ENCODE measurements around the gene AHRR. TPM values are rescaled to one million over a fixed set of nuclear protein-coding genes. Genes with fewer than 3 reads are reported as not detected.

AHRR gene
- total RNA-seq, 1 donor from 2014 or later, result 23.9 TPM

DNA sequence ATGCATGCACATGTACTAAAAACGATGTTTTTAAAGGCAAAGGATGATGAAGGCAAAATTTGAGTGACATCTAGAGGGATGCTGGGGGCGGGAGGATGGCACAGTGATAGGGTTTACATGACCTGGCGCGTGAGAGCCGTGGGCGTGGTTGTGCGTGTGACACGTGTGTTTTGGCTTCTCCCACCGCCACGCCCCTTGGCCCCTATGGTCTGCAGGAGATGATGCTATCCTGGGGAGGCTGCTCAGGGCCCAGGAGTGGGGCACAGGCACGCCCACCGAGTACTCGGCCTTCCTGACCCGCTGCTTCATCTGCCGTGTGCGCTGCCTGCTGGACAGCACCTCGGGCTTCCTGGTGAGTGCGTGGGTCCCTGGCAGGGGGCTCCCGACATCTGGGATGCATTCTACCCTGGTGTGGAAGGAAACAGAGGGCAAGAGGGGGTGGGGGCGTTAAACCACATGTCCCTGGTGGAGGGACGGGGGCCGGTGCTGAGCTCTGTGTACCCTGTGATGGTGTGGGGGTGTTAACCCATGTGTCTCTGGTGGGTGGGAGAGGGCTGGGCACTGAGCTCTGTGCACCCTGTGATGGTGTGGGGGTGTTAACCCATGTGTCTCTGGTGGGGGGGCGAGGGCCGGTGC lies 102.2 kb downstream of the AHRR start:
- no peak for DNase-seq (ENCODE audit: extremely low read depth, low read depth, low spot score)

DNA sequence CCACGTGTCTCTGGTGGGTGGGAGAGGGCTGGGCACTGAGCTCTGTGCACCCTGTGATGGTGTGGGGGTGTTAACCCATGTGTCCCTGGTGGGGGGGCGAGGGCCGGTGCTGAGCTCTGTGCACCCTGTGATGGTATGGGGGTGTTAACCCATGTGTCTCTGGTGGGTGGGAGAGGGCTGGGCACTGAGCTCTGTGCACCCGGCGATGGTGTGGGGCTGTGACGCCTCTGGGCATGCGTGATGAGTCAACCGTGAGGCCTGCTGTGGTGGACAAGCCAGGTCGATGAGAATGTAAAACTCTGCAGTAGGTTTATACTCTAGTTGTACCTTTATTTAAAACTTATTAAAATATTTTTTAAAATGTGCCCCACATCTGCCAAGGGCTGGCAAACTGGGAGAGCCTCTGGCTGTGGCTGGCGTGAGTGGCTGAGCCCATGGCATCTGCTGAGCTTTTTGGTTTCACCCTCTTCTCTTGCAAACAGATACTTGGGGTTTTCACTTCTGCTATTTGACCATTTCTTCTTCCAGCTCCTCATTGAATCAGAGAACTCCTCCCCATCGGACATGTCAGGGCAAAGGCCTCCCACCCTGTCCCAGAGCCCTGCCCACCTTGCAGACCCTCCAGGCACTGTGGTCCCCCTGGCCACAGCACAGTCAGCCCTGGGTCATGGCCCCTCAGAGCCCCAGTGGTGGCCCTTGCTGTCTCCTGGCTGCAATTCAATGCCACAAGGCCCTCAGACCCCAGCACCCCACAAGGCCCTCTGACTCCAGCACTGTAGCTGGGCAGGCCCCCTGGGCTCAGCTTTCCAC lies 103.0 kb downstream of the AHRR start:
- DNase-seq (ENCODE audit: extremely low read depth, low read depth, low spot score), result no peak

DNA sequence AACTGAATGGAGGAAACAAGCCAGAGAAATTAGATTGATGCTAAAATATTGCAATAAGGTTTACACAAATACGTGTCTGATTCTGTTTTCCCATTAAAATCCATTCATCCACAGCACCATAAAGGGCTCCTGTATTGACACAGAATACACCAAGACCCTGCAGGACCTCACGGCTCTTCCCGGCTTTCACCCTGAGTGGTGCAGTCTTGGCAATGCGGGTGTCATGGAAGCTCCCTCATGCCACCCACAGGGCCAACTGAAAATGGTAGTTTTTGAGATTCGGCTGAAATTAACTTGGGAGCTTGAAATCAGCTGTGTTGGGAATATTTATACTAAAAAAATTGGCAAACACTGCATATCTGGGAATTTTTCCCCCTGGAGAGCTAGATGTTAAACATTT lies 104.2 kb downstream of the AHRR start:
- DNase-seq (ENCODE audit: extremely low read depth, low read depth, low spot score), result no peak

DNA sequence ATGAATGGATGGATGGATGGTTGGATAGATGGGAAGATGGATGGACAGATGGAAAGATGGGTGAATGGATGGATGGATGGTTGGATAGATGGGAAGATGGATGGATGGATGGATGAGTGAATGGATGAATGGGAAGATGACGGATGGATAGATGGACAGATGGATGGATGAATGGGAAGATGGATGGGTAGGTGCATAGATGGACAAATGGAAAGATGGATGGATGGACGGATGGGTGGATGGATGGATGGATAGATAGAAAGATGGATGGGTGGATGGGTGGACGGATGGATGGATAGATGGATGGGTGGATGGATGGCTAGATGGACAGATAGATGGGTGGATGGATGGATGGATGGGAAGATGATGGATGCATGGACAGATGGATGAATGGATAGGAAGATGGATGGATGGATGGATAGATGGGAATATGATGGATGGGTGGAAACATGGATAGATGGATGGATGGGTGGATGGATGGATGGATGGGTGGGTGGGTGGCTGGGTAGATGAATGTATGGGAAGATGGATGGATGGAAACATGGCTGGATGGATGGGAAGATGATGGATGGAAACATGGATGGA lies 105.0 kb downstream of the AHRR start:
- DNase-seq (ENCODE audit: extremely low read depth, low read depth, low spot score), result no peak

DNA sequence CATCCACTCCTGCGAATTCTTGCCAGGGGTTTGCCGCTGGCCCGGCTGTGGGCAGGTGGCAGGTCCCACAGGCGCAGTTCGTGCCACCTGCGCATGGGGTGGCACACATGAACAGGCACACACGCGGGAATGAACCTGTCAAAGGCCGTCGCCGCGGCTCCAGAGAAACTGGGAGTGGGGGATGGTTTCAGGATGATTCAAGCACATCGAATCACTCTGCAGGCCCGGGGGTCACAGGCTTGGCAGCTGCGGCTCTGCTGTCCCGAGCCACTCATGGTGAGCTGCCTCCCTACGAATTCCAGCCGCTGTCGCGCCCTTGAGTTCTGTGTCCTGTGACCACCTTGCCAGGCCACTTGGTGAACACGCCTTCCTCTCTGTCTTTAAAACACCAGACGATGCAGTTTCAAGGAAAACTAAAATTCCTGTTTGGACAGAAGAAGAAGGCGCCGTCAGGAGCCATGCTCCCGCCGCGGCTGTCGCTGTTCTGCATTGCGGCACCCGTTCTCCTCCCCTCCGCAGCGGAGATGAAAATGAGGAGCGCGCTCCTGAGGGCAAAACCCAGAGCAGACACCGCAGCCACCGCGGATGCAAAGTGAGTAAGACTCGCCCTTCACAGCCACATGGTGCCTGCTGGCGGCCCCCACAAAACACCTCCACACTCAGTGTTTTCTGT lies 106.0 kb downstream of the AHRR start:
- no peak for DNase-seq (ENCODE audit: extremely low read depth, low read depth, low spot score)

DNA sequence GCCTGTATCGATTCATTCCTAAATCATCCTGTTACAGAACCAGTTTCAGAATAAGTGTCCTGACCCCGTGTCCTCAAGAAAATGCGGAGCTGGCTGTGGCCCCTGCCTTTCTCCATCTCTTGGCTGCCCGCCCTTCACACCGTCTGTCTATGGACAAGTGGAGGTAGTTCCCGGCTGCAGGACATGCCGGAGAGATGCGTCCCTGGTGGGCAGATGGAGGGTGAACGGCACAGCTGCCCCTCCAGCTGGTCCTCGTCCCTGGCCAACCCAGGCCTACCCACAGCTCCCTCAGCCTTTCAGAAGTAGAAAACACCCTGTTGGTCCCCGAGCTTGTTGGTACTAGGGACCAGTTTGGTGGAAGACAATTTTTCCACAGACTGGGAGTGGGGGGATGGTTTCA lies 106.7 kb downstream of the AHRR start:
- no peak for DNase-seq (ENCODE audit: extremely low read depth, low read depth, low spot score)

DNA sequence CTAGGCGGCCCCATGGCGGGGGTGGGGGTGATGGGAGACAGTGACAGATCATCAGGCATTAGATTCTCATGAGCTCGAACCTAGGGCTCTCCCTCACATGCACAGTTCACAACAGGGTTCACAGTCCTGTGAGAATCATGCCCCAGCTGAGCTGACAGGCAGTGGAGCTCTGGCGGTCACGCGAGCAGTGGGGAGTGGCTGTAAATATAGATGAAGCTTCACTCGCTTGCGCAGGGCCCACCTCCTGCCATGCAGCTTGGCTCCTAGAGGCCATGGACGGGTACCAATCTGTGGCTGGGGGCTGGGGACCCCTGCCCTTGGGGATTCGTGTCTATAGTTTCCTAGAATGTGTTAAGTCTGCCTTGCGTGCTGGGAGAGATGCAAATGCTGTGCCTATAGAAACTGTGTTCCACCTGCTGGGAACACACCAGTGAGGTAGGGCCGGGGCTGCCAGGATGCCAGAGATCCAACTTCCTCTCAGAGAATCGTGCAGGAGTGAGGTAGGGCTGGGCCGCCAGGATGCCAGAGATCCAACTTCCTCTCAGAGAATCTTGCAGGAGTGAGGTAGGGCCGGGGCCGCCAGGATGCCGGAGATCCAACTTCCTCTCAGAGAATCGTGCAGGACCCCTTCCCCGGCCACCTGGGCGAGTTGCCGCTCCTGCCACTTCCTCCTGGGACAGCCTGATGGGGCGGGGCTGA lies 107.4 kb downstream of the AHRR start:
- no peak for DNase-seq (ENCODE audit: extremely low read depth, low read depth, low spot score)

DNA sequence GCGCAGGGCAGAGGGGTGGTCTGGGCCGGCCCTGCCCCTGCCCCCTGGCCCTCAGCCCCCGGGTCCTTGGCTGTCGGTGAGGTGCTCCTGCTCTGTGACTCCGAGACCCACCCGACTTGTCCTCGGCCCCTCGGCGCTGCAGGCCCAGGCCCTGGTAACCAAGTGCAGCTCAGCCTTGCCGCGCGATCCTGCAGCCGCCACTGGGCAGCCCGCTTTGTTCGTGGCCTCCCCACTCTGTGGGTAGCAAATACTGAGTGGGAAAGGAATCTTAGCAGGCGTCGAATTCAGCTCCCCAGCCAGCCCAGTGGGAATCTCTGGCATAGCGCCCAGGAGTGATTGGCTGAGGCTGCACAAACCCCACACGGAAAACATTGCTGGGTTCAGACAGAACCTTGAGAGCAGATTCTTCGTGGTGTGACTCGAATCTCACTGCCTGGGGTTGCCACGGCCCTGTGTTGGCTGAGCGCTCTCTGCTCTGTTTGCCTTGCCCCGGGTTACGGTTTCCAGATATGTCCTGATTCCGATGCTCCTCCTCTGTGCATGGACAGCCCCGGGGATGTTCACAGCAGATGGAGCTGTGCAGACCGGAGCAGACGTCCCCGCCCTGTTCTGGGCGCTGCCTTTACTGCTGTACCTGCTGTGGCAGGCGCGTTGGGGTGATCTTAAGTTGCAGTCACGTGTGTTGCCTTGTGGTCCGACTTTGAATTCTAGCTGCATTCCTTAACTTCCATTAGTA lies 108.1 kb downstream of the AHRR start:
- no peak for DNase-seq (ENCODE audit: extremely low read depth, low read depth, low spot score)

DNA sequence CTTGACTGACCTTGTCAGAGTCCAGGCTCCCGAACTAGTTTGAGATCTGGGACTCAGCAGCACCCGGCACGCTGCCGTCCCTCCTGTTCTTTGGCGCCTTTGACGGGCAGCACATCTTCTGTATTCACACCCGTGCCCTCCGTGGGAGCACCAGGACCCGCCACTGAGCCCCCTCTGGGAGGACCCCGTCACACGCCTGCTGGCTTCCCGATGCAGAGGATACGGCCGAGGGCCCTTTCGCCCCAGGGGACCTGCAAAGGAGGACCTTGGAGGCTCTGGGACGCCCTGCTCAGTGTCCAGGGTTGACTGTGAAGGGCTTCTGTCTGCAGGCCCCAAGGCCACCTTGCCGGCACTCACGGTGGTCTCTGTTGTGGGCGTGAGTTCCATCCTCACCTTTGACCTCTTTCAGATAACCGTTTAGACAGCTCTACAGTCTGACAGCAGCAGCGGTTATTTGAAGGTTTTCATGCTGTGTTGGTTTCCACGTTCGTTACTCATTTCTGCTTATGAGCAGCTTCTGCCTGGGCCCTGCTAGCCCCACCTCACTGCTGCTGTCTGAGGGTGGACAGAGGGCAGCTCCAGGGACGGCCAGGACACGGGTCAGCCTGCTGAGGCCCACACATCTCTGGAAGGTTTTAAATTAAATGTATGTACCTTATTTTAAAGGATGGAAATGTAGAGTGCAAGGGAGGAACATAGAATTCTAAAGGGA lies 108.9 kb downstream of the AHRR start:
- no peak for DNase-seq (ENCODE audit: extremely low read depth, low read depth, low spot score)

DNA sequence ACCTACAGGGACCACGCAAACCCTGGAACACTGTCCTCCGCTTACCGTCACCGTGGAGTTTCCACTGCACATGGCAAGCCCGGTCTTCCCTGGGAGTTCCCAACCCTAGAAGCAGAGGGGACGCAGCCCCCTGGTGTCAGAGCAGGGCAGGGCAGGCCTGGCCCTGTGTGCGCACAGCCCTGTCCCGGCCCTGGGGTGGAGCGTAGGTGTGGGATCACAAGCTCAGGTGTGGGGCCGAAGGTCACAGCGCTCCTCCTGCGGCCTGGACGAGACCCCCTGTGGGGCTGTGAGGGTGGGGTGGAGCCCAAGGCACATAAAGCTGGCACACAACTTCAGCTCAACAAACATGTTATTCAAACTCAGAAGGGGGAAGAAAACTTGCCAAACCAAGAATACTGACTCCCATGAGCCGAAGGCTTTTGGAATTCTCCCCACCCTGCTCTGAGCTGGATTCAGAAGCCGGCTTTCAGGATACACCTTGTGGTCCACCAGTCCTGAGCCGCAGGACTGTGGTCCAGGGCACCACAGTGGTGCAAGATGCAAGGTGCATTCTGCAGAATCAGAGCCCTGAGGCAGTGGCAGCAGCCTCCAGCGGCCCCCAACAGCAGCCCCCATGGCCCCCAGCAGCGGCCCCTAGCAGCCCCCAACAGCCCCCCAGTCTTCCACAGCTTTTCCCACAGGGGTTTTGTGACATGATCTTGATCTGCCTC lies 109.6 kb downstream of the AHRR start:
- DNase-seq (ENCODE audit: extremely low read depth, low read depth, low spot score), result no peak

DNA sequence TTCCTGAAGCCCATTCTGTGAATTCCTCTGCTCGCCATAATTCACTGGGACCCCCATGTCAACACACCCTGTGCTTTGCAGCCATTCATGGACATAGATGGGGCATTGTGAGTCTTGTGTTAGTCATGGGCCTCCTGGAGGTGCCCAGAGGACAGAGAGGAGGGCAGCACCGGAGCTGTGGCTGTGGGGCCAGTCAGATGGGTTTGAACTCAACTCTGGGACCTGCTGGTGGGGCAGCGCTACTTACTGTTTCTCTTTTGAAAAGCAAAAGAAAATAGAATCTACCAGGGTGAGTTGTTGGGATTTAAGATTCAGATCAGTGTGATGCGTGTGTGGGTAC lies 110.2 kb downstream of the AHRR start:
- no peak for DNase-seq (ENCODE audit: extremely low read depth, low read depth, low spot score)

DNA sequence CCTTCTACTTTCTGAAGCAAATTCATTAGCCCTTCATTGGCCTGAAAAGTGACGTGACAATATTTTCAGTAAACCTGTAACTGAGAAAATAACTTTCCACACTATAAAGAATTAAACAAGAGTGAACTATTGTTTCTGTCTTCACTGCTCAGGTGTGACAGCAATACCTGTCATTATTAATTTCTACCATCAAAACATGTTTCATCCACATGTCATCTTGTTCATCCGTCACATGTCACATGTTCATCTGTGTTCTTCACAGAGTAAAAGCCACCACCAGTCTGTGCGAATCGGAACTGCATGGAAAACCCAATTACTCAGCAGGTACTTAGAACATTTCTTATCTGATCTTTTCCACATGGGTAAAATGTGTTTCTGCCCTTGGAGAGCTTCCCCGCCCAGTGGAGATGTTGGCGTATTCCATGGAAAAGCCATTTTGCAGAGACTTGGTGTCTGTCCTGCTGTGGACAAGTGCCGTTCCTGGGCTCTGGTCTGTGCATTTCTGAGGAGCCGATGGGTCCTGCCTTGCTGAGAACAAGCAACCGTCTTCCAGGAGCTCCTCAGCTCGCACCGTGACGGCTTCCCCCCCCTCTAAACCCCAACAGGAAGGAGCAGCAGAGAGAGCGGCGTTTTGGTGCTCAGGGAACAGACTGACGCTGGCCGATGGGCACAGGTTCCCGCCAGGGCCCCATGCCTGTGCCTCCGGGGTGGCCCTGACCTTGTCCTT lies 110.8 kb downstream of the AHRR start:
- DNase-seq (ENCODE audit: extremely low read depth, low read depth, low spot score), result no peak

DNA sequence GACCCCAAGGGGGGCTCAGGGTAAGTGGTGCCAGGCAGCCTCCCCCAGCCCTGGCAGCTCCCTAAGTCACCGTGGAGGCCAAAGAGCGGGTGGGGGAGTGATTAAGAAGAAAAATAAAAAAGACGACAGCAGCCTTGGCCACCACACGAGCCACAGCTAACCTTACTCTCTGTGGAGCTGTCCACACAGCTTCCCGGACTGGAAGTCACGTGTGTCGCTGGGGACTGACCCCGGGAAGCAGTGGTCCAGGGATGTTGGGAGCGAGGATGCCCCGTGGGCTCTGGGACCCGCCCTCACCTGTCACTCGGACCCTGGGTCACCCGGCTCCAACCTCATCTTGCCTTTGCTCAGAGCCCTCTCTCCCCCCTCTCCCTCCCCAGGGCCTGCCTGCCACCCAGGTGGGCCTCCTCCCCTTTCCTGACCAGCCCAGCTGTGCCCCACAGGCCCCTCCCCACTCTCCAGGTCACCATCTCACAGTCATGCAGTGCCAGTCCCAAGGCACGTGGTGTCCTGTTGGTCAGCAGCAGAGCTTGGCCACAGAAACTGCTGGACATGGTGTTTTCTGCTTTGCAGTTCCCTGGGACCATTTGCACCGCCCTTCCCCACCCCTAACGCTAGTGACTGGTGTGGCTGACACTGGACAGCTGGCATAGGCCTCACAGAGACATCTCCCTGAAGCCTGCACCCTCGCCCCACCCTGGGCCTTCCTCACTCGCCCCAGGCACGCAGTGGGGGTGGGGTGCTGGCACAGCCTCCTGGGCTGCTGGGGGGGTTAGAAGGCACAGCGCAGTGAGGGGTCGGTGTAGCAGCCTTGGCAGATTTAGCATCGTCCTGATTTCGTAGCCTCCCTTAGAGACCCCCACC lies 111.6 kb downstream of the AHRR start:
- DNase-seq (ENCODE audit: extremely low read depth, low read depth, low spot score), result no peak

DNA sequence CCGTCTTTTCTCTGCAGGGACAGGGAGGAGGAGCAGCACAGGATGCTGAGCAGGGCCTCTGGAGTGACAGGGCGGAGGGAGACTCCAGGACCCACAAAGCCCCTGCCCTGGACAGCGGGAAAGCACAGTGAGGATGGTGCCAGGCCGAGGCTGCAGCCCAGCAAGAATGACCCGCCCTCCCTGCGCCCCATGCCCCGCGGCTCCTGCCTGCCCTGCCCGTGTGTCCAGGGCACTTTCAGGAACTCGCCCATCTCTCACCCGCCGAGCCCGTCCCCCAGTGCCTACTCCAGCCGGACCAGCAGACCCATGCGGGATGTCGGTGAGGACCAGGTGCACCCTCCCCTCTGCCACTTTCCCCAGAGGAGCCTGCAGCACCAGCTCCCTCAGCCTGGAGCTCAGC lies 112.3 kb downstream of the AHRR start:
- no peak for DNase-seq (ENCODE audit: extremely low read depth, low read depth, low spot score)

DNA sequence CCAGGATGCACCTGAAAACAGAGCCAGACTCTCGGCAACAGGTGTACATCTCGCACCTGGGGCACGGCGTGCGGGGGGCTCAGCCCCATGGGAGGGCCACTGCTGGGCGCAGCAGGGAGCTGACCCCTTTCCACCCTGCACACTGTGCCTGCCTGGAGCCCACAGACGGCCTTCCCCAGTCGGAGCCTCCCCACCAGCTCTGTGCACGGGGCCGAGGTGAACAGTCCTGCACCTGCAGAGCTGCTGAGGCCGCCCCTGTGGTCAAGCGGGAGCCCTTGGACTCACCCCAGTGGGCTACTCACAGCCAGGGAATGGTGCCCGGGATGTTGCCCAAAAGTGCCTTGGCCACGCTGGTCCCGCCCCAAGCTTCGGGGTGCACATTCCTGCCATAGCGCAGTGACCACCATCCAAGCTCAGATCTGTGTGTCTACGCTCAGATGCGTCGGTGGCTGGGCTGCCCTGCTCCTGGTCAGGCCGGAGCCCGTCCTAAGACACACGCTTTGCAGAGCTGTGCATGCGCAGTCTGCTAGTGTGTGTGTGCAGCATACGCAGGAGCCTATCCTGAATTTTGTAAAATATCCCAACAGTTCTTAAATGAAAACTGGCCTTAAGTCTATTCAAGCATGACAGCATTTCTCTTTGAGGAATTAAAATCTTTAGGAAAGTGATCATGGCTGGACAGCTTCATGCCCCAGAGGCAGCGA lies 113.1 kb downstream of the AHRR start:
- DNase-seq (ENCODE audit: extremely low read depth, low read depth, low spot score), result no peak

DNA sequence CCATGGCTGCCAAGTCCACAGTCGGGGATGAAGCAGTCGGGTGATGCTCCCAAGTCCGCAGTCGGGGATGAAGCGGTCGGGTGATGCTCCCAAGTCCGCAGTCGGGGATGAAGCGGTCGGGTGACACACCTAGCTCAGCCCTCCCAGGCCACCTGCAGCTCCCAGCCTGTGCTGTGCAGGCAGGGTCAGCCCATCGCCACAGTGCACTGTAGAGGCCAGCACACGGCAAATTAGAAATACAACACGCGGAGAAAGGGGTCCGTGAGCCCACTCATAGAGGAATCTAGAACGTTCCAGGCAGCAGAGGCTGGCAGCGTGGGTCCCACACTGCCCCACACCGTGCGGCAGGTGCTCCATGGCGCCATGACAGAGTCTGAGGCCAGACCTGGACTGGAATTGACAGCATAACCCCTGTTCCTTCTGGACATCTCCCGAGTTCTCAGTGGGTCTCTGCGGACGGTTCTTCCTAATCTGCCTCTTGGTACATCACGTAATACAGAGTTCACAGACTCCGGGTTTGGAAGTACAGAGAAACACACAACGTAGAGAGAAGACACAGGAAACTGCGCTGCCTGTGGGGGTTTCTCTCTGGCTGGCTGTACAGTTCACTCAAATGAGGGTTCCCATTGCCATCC lies 113.8 kb downstream of the AHRR start:
- no peak for DNase-seq (ENCODE audit: extremely low read depth, low read depth, low spot score)
